ENCODE data around the gene RPL23. TPM values are rescaled to one million over a fixed set of nuclear protein-coding genes. Genes with fewer than 3 reads are reported as not detected.
A peak's percentile ranks its signal among the peaks of the same experiment; 100 is the strongest.

Gene RPL23
- total RNA-seq, 1 experiment from 2014 or later, result 2,011 TPM

DNA sequence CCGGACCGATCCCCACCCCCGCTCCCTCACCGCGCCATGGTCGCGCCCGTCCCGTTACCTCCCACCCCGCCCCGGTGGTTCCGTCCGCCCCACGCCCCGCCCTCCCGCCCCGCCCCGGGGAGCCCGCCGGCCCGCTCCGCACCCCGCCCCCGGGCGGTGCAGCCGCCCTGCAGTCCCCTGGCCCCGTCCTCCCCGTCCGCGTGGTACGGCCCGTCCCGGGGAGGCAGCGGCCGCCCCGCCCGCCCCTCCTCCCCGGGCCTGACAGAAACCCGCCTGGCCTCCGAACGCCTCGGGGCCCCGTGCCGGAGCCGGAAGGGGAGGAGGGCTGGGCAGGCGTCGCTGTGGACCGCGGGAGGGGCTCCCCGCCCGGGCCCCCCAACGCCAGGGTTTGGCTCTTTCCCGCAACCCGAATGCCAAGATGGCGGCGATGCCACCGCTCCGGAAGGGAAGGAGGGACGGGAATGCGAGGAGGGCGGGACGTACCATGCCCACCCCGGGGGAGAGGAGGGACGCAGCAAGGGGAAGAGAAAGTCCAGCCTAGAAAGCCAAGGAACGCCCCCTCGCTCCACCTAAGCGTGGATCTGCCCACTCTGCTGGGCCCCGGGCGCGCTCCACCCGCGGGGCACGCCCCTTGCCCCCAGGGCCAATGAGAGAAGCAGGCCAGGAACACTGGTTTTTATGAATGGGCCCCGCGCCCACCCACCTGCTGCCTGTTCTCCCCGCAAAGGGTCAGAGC lies 53.9 kb downstream of the RPL23 start, which contains the start of gene PIP4K2B:
TSS of gene PIP4K2B (minus strand) at position 56 of the 736 bp plus-strand sequence. CDS start 132 bp downstream, outside the sequence.
- peak; percentile 100 for DNase-seq (ENCODE audit: low spot score)

DNA sequence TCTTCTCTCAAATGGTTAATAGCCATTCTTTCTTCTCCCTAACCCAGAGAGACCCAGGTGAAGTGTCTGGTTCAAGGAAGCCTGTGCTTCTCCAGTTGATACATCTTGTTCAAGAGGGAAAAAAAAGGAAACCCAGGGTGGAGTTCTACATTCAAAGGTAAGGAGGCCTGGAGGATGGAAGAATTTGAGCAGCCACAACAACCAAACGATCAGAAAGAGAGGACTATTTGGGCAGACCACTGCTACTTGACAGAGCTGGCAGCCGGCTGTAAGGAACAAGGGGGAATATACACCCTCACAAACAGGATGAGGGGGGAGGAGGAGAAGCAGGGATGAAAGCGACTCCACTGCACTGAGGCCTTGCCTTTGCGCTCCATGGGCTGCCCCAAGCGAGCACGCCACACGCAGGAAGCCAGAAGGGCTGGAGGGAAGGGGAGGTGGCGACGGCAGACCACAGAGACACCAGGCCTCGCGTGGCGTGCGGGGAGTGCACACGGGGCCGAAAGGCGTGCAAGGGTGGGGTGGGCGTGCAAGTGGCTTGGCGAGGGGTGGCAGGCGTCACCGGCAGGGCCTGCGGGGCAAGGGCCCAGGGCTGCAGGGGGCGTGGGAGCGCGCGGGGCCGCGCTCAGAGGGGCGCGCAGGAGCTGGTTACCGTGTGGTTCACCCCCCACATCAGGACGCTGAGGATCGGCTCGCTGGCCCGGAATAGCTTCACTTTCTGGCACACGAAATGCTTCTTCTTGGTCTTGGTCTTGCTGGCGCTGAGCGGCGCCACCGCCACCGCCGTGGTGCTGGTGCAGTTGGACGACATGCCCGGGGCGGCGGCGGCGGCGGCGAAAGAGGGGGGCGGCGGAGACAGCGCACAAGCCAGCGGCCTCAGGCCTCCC lies 54.7 kb downstream of the RPL23 start:
- peak; percentile 60 for DNase-seq (ENCODE audit: low spot score)

Small RNA genes within 50 kb of the gene (small RNA-seq; reads per million reads assigned to genes)
- gene MIR4727 (not detected), gene SNORA21 (not detected), gene SNORA21B (not detected)

Other genes with a start within 250 kb of the RPL23 start
- 4.9 and 6.0 TPM in 2 replicates for gene SRCIN1, start 247.8 kb downstream of the RPL23 start, total RNA-seq (2014; rRNA removed; shearing (Covaris generic))
- 11.1 and 13.9 TPM in 2 replicates for gene EPOP, start 178.8 kb downstream of the RPL23 start, total RNA-seq (2014; rRNA removed; shearing (Covaris generic))
- gene MLLT6, start 148.4 kb downstream of the RPL23 start, total RNA-seq (2014; rRNA removed; shearing (Covaris generic)), result 219 and 252 TPM in 2 replicates
- 54.0 and 100 TPM in 2 replicates for gene CISD3, start 123.4 kb downstream of the RPL23 start, total RNA-seq (2014; rRNA removed; shearing (Covaris generic))
- gene PCGF2, start 105.4 kb downstream of the RPL23 start, total RNA-seq (2014; rRNA removed; shearing (Covaris generic)), result 8.7 and 18.9 TPM in 2 replicates
- 828 and 837 TPM in 2 replicates for gene PSMB3, start 101.0 kb downstream of the RPL23 start, total RNA-seq (2014; rRNA removed; shearing (Covaris generic))
- gene PIP4K2B, start 54.2 kb downstream of the RPL23 start, total RNA-seq (2014; rRNA removed; shearing (Covaris generic)), result 39.6 and 62.1 TPM in 2 replicates
- 28.7 and 33.9 TPM in 2 replicates for gene CWC25, start 28.4 kb downstream of the RPL23 start, total RNA-seq (2014; rRNA removed; shearing (Covaris generic))
- gene LASP1, start 16.3 kb upstream of the RPL23 start, total RNA-seq (2014; rRNA removed; shearing (Covaris generic)), result 266 and 279 TPM in 2 replicates
- not detected in 2 replicates for gene FBXO47, start 113.7 kb upstream of the RPL23 start, total RNA-seq (2014; rRNA removed; shearing (Covaris generic))